Erythroblast (primary cell): ENCODE measurements around the gene CRYL1.

ENCODE experiments used
- GATA1 ChIP-seq: IDR thresholded peaks from 2 replicates; pipeline ENCODE4 v1.6.1; 2011; ENCODE audit warnings: low read depth, mild to moderate bottlenecking, control low read depth, low read length, moderate library complexity
- POLR2A ChIP-seq: IDR thresholded peaks from 2 replicates; pipeline ENCODE4 v1.6.1; 2011; ENCODE audit warnings: mild to moderate bottlenecking, low read length

DNA sequence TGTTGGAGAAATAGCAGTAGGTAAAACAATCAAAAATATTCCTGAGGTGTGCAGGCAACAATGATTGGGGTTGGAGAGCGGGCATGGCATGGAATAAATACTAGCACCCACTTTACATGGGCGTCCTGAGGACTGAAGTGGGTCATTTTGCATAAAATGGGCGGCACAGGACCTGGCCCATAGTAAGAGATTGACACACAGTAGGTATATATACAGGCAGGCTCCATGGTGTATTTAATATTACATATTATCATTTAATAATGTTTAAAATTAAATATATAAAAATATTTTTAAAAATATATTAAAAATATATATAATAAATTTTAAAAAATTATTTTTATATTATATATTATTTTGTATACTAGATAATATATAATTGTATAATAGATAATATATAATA, 48.3 kb downstream of the CRYL1 start:
- no peak for TF ChIP-seq POLR2A
- no peak for TF ChIP-seq GATA1
